ENCODE data around the gene IHH.

The IHH gene

GRCh38 chr2:219060821-219061791 lies at the start of gene IHH:
Gene IHH, minus strand, starts transcription at chr2:219060921. Its CDS starts 454 bp downstream, at chr2:219060467.
- peak; percentile 81 for DNase-seq

DNA sequence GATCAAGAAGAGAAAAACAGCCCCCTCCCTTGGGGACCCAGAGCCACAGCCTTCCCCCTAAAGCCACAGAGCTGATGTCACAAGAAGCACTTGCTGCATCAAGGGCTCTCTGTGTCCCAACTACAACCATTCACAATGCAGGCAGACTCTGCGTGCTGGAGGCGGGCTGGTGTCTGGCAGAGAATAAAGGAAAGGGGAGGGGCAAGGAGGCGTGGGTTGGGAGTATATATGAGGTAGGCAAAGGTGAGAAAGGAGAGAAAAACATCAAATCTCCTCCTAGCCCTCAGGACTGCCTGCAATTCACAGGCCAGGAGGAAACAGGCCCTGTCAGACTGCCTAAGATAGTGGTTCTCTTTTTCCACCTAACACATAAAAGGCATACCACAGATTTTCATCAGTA lies 48.8 kb upstream of the IHH start:
- DNase-seq = no peak

GRCh38 chr2:219107758-219108157 lies 47.0 kb upstream of the IHH start:
- no peak for DNase-seq

DNA sequence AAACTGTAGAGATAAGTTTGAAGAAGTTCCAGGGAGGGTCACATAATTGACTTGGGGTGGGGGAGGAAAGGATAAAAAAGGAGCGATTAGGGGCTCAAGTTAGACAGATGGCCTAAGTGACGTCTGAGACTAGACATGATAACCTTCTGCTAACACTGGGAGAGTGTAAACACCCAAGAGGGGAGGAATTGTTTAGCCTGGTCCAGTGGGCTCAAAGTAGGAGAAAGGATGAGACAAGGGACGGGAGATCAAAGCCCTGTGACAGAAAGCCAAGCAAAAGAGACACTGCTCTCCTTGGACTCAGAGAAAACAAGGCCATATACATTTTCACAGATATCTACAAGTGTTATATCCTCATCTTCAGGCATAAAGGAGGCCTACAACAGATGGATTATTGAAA lies 45.5 kb upstream of the IHH start:
- no peak for DNase-seq

GRCh38 chr2:219104107-219105035 lies 43.6 kb upstream of the IHH start:
- DNase-seq = no peak

DNA sequence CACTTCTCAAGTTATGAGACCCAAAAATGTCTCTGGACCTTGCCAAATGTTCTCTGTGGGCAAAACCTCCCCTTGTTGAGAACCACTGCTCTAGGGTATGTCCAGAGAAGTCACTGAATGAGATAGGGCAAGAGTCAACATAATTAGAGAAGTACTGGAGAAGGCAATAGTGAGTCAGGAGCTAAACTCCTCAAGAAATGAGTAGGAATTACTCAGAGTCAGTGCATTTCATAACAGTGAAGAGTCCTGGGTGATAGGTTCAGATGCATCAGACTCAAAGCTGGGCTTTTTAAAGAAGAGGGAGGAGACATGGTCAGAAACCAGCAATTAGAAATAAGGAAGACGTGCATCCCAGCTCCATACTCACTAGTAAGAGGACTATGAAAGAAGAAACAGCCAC lies 38.6 kb upstream of the IHH start:
- no peak for DNase-seq

DNA sequence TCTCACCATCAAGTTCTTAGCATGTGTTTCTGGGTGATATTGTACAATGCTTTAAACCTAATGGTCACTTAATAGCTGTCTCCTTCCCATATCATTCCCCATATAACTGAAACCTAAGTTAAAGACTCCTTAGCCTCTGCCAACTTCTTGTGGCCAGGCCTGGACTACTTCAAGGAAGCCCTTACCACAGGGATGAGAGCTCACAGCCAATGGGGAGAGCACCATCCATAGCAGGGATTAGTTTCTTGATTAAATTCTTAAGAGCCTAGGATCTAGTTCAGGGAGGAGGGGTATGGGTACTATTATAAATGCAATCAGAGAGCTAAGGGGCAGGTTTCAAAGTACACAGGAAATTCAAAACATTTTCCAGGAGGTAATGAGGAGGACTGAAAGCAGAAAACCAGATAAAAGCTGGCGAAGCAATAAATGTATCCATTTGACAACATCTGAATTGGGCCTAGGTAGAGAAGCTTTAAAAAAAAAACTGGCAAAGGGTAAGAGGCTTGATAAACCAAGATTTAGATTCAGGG lies 34.8 kb upstream of the IHH start:
- DNase-seq = no peak

DNA sequence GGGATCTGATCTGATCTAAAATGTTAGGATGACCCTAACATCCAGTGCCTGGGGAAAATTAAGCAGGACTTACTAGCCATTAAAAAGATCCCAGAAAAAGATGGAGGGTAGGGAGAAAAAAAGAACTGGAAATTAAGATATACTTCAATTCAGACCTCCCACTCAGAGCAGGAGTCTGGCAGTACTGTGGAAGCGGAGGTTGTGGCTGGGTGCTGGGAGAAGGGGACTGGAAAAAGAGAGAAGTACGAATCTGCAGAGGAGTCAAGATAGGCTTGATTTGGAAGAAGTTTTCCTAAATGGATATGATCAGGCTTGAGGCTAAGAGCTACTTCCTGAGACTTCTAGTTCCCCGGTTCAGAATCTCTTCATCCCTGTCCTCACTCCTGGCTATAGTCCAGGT lies 33.5 kb upstream of the IHH start:
- no peak for DNase-seq

DNA sequence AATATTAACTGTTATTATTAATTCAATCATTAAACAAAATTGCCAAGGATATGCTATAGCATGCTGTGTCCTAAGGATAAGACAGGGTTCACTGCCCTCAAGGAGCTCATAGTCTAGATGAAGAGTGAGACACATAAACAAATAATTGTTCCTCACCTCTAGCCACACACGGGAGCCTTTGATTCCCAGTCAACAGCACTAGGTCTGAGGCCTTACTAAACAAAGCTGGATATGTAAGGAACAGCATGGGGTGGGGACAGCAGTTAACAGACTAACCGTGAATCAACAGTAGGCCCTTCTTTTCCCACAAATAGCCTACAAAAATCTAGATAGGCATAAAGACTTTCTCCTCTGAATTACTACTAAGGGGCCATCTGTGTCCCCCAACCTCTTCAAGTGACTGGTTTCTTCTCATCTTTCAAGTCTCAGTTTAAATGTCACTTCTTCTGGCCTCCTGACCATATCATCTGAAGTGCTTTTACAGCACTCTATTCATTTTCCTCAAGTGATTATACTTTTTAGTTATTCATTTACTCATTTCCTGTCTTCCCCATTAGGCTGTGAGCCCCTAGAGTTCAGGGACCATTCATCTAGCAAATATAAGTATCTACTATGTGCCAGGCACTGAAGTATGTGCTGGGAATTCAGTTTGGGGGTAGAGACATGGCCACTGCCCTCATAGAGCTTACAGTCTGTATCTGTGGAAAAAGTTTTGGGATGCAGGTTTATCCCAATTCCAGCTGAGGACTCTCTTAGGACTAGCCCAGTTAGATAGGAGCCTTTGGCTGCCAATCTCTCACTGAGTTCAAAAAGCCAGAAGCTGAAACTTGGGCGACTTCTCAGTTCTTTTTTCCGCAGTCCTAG lies 29.9 kb upstream of the IHH start:
- DNase-seq = no peak

DNA sequence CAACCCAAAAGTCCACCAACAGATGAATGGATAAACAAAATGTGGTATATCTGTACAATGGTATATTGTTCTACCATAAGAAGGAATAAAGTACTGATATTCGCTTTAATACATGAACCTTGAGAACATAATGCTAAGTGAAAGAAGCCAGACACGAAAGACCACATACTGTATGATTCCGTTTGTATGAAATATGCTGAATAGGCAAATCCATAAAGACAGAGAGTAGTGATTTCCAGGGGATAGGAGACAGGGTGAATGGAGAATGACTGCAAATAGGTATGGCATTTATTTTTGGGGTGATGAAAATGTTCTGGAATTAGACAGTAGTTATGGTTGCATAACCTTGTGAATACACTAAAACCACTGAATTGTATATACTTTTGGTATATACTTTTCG lies 28.6 kb upstream of the IHH start:
- no peak for DNase-seq

DNA sequence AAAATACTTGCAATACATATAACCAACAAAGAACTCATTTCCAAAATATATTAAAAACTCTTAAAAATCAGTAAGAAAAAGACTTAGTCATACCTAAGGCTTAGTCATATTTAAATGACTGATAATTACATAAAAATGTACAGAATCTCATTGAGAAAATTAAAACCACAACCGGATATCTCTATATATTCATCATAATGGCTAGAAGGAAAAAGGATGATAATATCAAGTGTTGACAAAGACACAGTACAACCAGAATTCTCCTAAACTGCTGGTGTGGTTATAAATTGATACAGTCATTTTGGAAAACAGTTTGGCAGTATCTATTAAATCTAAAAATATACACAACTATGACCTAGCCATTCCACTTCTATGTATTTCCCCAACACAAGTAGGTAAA lies 27.1 kb upstream of the IHH start:
- DNase-seq = no peak

GRCh38 chr2:219087361-219087760 lies 26.6 kb upstream of the IHH start:
- DNase-seq = no peak

GRCh38 chr2:219086196-219086595 lies 25.5 kb upstream of the IHH start:
- DNase-seq = no peak

- DNase-seq = no peak
These were observed 24.1 kb upstream of the IHH start for GRCh38 chr2:219084791-219085190.

- DNase-seq = no peak
These were observed 21.7 kb upstream of the IHH start for GRCh38 chr2:219082332-219082958.

DNA sequence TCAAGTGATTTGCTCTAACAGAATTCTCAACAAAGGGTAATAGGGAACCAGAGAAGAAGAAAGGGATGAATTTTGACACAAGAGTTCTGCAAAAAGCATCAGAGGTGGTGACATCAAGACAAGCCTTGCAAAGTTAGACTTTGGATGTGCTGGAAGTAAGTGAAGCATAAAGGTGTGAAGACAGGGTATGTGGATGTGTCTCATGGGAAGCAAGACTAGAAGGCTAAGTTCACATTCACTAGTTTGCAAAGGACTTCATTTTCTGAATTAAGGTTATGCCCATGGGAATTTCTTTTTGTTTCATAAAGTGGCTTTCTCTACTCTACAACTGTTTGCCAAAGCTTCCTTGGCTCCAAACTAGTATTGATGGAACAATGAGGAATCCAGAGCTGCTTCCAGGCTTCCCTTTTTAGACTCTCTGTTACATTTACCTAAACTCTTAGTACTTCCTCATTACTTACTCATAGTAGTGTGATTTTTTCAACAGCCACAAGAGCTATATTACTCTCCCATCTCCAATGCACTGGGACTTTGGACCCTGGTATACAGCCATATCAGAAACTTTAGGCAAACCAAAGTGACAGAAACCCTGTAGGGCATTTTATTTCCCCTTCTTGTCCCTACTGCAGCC lies 21.1 kb upstream of the IHH start:
- DNase-seq = no peak

GRCh38 chr2:219081096-219081495 lies 20.4 kb upstream of the IHH start:
- DNase-seq = no peak

- no peak for DNase-seq
These were observed 18.7 kb upstream of the IHH start for GRCh38 chr2:219079417-219079816.

DNA sequence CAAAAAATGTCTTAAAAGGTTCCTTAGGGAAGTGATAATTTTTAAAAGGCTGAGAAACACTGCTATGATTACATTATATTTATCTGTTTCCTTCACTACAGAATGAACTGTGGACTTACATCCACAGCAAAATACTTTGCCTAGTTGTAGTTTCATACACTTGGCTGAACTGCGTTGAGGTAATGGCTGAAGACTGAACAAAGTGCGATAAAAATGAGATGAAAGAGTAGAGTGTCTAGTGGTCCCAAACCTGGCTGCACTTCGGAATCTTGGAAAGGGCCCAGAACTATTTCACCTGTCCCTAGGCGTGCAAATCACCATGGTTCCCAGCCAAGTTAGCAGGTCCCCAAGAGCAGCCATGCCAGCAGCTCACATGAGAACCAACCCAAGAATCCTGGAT lies 18.2 kb upstream of the IHH start:
- no peak for DNase-seq

DNA sequence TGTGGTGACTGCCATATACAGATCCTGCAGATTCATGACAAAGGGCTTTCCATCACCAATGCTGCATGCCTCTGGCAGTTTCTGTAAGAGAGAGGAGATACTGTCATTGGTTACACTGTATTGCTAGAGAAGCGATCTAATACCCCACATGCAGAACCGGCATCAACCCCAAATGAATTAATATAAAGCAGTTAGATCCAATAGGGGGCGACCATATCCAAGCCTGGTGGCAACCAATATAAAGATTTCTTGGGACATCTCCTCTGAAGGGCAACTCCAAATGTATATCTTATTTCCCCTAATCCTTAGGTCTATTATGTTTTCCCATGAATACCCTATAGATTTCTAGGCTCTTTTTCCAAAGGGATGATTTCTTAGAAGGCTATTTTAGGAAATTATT lies 17.4 kb upstream of the IHH start:
- DNase-seq = no peak

DNA sequence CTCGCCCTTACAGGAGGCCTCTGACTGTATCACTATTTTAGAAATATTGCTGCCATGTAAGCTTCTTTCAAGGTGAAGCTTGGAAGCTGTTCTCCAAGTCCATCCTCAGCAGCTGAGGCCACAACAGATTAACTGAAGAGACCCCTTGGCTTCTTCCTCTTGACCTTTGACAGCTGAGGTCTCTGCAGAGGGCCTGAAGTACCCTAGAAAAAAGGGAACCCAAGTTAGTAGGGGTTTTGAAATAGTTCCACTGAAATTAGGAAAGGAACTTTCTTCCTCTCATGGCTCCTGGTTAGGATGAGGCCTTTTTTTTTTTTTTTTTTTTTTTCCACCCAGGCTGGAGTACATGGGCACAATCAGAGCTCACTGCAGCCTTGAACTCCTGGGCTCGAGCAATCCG lies 15.5 kb upstream of the IHH start:
- DNase-seq = no peak

All from 8988T (cell line).